GM06990 (cell line): ENCODE data around the gene CPA5.

Experiments used
- DNase-seq: peaks from one replicate; pipeline ENCODE4 v3.0.0-alpha.2; 2011; ENCODE audit not compliant: insufficient read length; ENCODE audit errors: extremely low read depth
- H3K27me3 ChIP-seq: replicated peaks from 2 replicates; pipeline ENCODE4 v1.6.0; 2011; ENCODE audit warnings: low read length; ENCODE audit not compliant: control insufficient read depth, insufficient read depth
- H3K36me3 ChIP-seq: 2 replicates; pipeline ENCODE4 v1.5.1; 2011; ENCODE audit warnings: low read length; ENCODE audit not compliant: control insufficient read depth, insufficient read depth
- H3K4me3 ChIP-seq: replicated peaks from 2 replicates; pipeline ENCODE4 v1.5.1; 2011; ENCODE audit warnings: low read depth, mild to moderate bottlenecking, control low read depth, low read length
- TF ChIP-seq, protein P1 (sequence below): IDR thresholded peaks from 2 replicates; pipeline ENCODE4 v1.5.1; 2011; ENCODE audit warnings: low read length, control low read depth, mild to moderate bottlenecking, inconsistent platforms; ENCODE audit not compliant: insufficient read depth, poor library complexity, severe bottlenecking

Gene CPA5

DNA sequence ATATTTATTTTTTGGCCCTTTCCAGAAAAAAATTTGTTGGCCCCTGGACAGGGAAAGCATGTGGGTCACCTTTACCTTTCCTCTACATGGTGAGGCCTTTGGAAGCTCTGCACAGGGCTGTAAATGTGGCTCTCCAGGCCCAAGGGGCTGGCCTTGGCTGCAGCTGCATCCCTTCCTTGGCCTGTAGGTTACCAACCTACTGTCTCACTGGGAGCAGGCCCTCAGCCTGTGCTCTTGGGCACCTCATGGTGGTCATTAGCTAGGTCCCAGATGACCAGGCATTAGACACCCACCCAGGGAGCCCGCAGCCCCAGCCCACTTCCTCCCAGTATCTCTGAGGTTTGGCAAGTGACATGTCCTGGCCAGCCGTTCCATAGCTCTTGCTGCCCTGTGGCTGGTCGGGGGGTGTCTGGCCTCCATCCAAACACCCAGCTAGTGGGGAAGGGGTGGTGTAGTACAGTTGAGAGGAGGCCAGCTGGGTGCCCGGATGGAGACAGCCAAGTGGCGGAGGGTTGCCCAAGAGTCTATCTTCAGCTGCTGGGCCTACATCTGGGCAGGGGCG, 7.1 kb upstream of the CPA5 start:
- no peak overlapping the region for H3K4me3 ChIP-seq
- H3K27me3 ChIP-seq, result no peaks in the 10 kb centered on the region
- TF ChIP-seq, protein P1, sequence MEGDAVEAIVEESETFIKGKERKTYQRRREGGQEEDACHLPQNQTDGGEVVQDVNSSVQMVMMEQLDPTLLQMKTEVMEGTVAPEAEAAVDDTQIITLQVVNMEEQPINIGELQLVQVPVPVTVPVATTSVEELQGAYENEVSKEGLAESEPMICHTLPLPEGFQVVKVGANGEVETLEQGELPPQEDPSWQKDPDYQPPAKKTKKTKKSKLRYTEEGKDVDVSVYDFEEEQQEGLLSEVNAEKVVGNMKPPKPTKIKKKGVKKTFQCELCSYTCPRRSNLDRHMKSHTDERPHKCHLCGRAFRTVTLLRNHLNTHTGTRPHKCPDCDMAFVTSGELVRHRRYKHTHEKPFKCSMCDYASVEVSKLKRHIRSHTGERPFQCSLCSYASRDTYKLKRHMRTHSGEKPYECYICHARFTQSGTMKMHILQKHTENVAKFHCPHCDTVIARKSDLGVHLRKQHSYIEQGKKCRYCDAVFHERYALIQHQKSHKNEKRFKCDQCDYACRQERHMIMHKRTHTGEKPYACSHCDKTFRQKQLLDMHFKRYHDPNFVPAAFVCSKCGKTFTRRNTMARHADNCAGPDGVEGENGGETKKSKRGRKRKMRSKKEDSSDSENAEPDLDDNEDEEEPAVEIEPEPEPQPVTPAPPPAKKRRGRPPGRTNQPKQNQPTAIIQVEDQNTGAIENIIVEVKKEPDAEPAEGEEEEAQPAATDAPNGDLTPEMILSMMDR, result no peak
- no peak for DNase-seq
- no peaks in the 10 kb centered on the region for H3K36me3 ChIP-seq

DNA sequence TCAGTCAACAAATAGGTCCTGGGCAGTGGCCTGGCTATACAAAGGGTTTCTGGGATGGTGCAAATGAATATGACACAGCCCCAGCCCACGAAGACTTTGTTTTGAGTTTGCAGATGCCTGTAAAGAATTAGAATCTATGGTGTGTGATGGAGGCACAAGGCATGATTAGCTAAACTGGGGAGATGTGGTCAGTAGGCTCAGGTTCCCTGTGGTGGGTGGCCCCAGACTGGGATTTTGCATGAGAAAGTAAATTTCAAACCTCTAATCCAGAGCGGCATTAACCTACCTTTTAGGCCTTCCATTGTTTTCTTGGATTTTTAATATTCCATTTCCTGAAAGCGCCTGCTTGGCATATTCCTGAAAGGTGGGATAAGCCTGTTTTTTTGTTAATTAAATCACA, 6.4 kb upstream of the CPA5 start:
- DNase-seq, result no peak
- TF ChIP-seq, protein P1, result no peak
- no peak overlapping the region for H3K4me3 ChIP-seq

DNA sequence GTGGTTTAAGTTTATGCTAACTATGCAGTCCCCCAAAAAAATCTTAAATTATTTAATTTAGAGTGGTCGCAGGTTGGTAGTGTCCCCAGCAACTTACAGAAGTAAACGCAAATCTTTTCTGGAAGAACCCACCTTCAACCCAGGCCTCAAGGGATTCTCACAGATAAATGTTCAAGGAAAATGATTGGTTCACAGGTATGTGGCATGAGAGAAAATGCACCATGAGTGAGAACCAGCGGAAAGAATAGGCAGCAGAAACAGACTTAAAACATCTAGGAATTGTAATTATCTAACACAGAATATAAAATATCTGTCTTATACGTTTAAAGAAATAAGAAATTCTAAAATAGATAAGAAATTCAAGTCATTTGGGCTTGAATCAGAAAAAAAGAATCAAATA, 2.7 kb upstream of the CPA5 start:
- Histone ChIP-seq H3K4me3 (no peak overlapping the region), H3K27me3 (no peaks in the 10 kb centered on the region), H3K36me3 (no peaks in the 10 kb centered on the region)
- TF ChIP-seq, protein P1, result no peak
- DNase-seq, result no peak

More for the DNA sequence above, 6.4 kb upstream of the CPA5 start:
- Histone ChIP-seq H3K27me3 (no peaks in the 10 kb centered on the region), H3K36me3 (no peaks in the 10 kb centered on the region)

DNA sequence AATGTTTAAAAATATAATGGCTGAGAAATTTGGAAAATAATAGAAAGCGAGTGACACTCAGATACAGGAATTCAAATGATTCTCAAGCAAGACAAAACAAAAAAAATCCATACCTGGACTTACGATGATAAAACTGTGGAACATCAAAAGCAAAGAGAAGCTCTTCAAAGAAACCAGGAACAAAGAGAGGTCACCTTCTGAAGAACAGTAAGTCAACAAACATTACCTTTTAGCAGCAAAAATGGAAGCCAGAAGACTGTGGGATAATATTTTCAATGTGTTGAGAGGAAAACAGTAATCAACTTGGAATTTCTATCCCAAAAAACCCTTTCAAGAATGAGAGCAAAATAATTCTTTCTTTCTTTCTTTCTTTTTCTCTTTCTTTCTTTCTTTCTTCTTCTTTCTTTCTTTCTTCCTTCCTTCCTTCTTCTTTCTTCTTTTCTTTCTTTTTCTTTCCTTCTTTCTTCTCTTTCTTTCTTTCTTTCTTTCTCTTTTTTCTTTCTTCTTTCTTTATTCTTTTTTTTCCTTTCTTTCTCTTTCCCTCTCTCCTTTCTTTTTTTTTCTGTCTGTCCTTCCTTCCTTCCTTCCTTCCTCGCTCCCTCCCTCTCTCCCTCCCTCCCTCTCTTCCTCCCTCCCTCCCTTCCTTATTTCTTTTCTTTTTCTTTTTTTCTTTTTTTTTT, 1.8 kb upstream of the CPA5 start:
- Histone ChIP-seq H3K27me3 (no peaks in the 10 kb centered on the region), H3K4me3 (no peak overlapping the region), H3K36me3 (no peaks in the 10 kb centered on the region)
- TF ChIP-seq, protein P1, result no peak
- DNase-seq, result no peak

DNA sequence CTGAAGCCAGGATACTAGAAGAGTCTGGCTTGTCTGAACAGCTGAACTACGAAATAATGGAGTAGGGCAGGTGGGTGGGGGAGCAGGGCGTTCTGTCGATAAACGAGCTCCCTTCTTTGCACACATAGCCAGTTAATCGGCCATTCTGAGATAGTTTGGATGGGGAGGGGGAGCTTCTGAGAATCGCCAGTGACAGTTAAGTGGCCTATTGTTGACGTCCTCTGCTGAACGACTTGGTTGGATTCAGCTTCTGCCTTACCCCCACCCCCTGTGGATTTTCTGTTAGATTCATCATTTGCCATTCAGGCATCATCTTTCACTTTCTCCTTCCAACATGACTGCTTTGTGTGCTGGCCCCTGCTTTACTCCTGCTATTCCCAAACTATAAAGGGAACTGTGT, 520 bp downstream of the CPA5 start:
- no peak overlapping the region for H3K4me3 ChIP-seq
- no peaks in the 10 kb centered on the region for H3K27me3 ChIP-seq
- H3K36me3 ChIP-seq, result no peaks in the 10 kb centered on the region
- no peak for DNase-seq
- TF ChIP-seq, protein P1, result no peak

DNA sequence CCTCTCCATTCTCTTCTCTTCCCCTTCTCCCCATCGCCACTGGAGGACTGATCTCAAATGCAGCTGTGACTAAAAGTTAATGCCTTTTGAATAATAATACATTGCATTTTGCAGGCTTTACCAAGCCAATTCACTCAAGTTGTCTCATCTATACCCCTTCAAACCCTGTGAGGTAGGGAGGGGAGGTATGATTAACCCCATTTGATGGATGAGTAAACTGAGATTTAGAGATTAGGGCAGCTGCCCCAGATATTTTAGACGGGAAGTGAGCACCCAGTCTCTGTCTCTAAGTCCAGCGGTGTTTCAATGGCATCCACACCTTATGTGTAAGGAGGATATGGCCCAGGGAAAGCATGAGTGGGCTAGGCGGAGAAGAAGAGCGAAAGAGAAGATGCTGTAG, 1.1 kb downstream of the CPA5 start:
- TF ChIP-seq, protein P1, result no peak
- Histone ChIP-seq H3K36me3 (no peaks in the 10 kb centered on the region), H3K4me3 (no peak overlapping the region), H3K27me3 (no peaks in the 10 kb centered on the region)
- DNase-seq, result no peak
